Posterior cingulate gyrus (tissue), 11 donors: ENCODE results near the gene DMXL1.
"Not testable (repeated sequence)": the region's sequence is repeated elsewhere in the genome, so short reads cannot be mapped to it uniquely, and the experiment has no call there.

Experiments
- DNase-seq, 10 donors: peaks; one replicate each; pipeline versions ENCODE4 v3.0.0 to v3.0.0-alpha.2; 2020 to 2021; ENCODE audit warnings: mixed read lengths in 3 of 10
- intact Hi-C: fragments of 100-400 bp; cut with DNase I; formaldehyde crosslinking; loops from one replicate; pipeline ENCODE4 v1.15.1; 2023

The DMXL1 gene

GRCh38 chr5:119059740-119060255 is 11.1 kb upstream of the DMXL1 start:
- intact Hi-C loops: no loop called here
- DNase-seq: no peak

DNA sequence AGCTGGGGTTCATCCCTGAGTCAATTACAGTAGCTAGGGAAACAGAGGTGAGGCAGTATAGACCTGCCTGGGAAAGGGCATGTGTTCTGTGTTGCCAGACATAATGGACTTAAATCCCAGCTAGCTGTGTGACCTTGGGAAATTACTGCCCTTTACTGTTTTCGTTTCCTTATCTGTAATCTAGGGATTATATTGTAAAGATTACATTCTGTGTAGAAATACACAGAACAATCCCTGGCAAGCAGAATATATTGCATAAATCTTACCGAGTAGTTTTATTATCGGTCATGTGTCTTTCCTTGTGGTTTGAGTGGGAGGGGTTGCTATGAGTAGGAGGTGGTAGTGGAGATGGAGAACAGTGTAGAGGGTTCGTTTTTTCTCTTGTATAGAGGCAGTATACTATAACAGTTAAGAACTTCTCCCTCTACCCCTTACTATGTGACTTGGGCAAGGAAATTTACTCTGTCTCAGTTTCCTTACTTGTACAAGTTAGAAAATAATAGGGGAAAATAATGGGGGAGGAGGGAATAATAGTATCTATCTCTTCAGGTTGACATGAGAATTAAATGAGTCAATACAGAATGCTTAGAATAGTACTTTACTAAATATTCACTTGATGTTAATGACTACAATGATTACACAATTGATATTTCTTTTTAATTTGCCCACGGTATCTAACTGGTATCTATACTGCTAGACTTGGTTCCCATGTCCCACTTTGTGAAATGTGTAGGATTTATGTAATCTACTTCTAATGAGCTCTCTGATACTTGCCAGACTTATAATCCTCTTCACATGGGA is 7.1 kb upstream of the DMXL1 start:
- DNase-seq: no peak
- intact Hi-C loops: no loop called here

DNA sequence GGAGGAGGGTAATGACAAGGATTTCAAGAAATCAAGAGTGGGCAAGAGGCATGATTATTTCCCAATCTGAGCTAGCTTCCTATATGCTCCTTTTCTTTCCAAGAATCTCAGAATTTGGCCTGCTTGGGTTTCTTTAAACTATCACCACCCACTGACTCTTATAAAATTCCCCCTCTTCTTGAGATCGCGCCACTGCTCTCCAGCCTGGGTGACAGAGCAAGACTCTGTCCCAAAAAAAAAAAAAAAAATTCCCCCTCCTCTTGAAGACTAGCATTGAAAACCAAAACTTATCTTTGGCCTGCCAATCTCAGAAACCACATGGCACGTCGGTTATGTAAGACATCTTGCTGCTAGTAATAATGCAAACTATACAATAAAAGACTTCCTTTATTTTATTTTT is 3.4 kb upstream of the DMXL1 start:
- intact Hi-C loops: no loop called here
- DNase-seq: no peak

DNA sequence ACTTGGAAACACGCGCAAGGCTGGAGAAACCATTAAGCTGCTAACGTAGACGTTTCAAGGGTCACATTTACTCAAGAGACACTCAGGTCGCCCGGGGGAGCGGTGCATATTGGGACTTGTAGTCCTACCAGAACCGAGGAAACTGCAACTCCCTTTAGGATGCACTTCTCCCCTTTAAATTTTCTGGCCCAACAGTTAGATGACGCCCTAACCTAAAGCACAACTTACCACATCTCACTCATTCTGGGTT is 384 bp upstream of the DMXL1 start:
- intact Hi-C loops: loop anchor here (2.0 to 5.0 kb wide), 2 partner anchors 83 to 198 kb away; partner anchors contain the start of gene DTWD2
- DNase-seq: peak in 4 of 10 donors; percentile 81 to 96 (median 90)

- intact Hi-C loops: loop anchor here (2.0 to 5.0 kb wide), 2 partner anchors 84 to 197 kb away; partner anchors contain the start of gene DTWD2
- DNase-seq: peak in 2 of 10 donors; percentile 8 to 86
These were observed 691 bp downstream of the DMXL1 start for GRCh38 chr5:119071561-119071995.

GRCh38 chr5:119072496-119072895 is 1.6 kb downstream of the DMXL1 start:
- intact Hi-C loops: loop anchor here (5.0 kb wide), 1 partner anchor 85 kb away; the partner anchor contains the start of gene DTWD2
- no peak for DNase-seq

- DNase-seq: not testable (repeated sequence)
- intact Hi-C loops: loop anchor here (5.0 kb wide), 1 partner anchor 87 kb away; the partner anchor contains the start of gene DTWD2
These were observed 3.0 kb downstream of the DMXL1 start for GRCh38 chr5:119073746-119074337.

GRCh38 chr5:119074419-119074818 is 3.5 kb downstream of the DMXL1 start:
- intact Hi-C loops: loop anchor here (5.0 kb wide), 1 partner anchor 87 kb away; the partner anchor contains the start of gene DTWD2
- DNase-seq: no peak

DNA sequence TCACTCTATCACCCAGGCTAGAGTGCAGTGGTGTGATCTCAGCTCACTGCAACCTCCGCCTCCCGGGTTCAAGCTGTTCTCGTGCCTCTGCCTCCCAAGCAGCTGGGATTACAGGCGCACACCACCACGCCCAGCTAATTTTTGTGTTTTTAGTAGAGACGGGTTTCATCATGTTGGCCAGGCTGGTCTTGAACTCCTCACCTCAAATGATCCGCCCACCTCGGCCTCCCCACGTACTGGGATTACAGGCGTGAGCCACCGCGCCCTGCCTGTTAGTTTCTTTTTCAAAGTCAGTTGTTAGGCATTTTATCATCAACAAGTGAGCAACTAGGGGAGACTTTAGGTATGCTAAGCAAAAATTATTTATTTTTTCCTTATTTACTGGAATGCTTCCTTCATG is 4.4 kb downstream of the DMXL1 start:
- DNase-seq, intact Hi-C loops: not testable (repeated sequence)

DNA sequence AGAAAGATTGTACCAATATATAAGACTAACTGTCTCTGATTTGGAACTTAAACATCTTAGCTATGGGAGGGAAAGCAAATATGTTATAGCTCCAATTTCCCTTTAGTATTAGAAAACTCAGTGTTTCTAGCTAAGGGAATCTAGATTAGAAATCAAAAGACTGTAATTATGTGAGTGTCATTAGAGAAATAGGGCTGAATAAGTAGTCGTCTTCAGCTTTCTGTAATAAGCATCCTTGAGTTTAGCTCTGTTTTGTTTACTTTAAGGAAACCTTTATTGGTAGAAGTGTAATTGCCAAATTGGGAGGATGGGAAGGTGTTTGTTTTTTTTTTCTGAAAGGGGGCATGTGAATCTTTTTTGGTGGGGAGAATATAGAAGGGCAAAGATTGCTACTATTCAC is 5.2 kb downstream of the DMXL1 start:
- DNase-seq: no peak
- intact Hi-C loops: no loop called here

DNA sequence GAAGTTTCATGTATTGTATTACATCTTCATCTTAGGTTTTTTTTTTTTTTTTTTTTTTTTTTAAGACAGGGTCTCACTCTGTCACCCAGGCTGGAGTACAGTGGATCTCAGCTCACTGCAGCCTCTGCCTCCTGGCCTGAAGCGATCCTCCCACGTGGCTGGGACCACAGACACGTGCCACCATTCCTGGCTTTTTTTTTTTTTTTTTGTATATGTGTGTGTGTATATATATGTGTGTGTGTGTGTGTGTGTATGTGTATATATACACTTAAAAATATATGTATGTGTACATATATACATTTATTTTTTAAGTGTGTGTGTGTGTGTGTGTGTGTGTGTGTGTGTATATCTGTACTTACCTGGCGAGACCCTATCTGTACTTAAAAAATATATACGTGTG is 6.6 kb downstream of the DMXL1 start:
- intact Hi-C loops: no loop called here
- DNase-seq: no peak

- intact Hi-C loops: no loop called here
- no peak for DNase-seq
These were observed 7.4 kb downstream of the DMXL1 start for GRCh38 chr5:119078071-119078846.

GRCh38 chr5:119078861-119079260 is 8.0 kb downstream of the DMXL1 start:
- no peak for DNase-seq
- intact Hi-C loops: no loop called here

DNA sequence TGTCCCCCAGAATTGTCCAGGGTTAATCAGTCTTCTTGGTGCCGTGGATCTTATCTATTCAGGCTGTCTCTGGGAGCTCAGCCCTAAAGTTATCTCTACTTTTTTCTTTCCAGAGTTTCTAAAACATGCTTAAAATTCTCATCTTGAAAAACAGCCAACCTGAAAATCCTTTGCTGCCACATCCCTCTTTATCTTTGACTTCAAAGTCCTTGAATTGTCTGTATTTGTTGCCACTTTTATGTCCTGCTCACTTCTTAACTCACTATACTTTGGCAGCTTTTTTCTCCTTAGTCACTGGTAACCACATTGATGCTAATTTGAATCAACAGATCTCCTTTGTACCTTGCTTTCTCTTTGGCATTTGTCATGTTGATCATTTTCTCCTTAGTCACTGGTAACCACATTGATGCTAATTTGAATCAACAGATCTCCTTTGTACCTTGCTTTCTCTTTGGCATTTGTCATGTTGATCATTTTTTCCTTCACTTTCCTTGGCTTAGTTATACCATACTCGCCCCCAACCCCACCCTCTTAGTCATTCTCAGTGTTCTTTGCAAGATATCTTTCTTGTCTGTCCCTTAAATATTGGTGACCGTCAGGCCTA is 8.5 kb downstream of the DMXL1 start:
- DNase-seq: no peak
- intact Hi-C loops: no loop called here

DNA sequence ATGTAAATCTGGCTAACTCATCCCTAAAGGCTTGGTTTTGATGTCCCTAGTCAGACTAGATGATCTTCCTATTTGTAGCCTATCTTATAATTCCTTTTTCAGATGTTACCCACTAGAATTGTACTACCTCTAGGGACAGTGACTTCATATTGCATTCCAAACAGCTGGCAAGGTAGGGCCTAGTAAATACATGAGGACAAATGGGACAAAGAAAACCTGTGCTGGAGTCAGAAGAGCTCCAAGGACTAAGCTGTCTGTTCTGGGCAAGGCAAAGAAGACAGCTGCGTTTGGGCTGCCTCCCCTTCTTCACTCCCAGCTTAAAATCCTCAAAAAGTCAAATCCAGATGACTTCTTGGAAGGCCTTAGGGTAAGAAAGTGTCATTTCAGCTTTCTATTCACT is 10.0 kb downstream of the DMXL1 start:
- no peak for DNase-seq
- intact Hi-C loops: no loop called here

DNA sequence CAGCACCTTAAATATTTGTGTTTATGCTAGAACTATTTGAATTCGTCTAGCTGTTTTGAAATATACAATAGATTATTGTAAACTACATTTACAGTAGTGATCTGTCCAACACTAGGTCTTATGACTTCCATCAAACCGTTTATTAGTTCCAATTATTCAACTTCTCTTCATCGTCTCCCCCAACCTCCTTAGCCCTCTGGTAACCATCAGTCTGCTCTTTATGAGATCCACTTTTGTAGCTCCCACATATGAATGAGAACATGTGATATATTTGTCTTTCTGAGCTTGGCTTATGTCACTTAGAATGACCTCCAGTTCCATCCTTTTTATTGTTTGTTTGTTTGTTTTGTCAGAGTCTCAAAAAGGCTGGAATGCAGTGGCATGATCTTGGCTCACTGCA is 11.8 kb downstream of the DMXL1 start:
- DNase-seq: no peak
- intact Hi-C loops: no loop called here

GRCh38 chr5:119083679-119084078 is 12.8 kb downstream of the DMXL1 start:
- intact Hi-C loops: no loop called here
- DNase-seq: no peak

DNA sequence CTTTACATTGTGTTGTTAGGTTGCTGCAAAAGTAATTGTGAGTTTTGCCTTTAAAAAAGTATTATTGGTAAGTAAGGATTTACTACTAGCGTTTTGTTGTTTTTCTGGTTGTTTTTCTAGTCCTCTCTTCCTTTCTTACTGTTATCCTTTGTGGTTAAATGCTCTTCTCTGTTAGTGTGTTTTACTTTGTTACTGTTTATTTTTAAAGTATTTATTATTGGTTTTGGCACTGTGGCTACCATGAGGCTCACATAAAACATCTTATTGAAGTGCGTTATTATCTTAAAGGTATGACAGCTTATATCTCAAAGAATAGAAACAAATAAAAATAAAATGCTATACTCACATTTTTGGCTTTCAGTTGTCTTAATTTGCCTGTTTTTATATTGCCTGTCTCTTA is 17.6 kb downstream of the DMXL1 start:
- DNase-seq: no peak
- intact Hi-C loops: no loop called here

DNA sequence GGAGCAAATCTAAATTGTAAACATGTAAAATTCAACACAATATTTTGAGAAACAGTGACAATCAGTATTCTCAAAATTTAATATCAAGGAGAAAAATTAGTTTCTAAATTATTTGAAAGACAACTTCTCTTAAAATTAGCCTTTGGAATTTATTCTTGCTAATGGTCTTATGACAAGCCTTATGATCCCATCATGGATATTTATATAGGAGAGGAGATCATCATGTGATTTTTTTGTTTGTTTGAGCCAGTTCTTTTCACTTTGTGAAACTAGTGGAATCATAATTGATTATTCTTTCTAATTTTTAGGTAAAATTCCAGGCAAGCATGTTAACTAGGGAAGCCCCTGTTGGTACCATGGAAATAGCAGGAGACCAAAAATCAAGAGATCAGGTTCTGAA is 24.7 kb downstream of the DMXL1 start:
- intact Hi-C loops: no loop called here
- DNase-seq: no peak

DNA sequence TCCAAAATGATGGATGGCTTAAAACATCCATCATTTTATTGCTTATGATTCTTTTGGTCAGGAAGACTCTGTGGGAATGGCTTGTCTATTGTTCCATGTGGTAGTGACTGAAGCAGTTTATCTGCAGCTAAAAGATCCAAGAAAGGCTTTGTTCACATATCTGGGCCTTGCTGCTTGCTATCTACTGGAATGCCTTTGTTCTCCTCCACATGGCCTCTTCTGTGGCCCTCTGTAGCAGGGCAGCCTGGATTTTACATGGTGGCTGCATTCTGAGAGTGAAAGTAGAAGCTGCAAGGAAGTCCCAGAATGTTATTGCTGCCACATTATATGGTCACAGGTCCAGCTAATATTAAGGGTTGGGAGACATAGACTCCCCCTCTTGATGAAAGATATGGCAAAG is 35.1 kb downstream of the DMXL1 start:
- DNase-seq: peak in 1 of 10 donors; percentile 14

GRCh38 chr5:119112151-119112550 is 41.3 kb downstream of the DMXL1 start:
- intact Hi-C loops: no loop called here
- DNase-seq: no peak

More for the DNA sequence above, 35.1 kb downstream of the DMXL1 start:
- intact Hi-C loops: no loop called here
